ENCODE measurements around the gene TMEM179B. TPM values are rescaled to one million over a fixed set of nuclear protein-coding genes. Genes with fewer than 3 reads are reported as not detected.

The TMEM179B gene
- total and polyA plus RNA-seq, 9 of the 15 experiments (the other 6 are each of a cell fraction or from before 2014, with no cell fraction given): 27.7 to 105 (median 37.0) TPM

DNA sequence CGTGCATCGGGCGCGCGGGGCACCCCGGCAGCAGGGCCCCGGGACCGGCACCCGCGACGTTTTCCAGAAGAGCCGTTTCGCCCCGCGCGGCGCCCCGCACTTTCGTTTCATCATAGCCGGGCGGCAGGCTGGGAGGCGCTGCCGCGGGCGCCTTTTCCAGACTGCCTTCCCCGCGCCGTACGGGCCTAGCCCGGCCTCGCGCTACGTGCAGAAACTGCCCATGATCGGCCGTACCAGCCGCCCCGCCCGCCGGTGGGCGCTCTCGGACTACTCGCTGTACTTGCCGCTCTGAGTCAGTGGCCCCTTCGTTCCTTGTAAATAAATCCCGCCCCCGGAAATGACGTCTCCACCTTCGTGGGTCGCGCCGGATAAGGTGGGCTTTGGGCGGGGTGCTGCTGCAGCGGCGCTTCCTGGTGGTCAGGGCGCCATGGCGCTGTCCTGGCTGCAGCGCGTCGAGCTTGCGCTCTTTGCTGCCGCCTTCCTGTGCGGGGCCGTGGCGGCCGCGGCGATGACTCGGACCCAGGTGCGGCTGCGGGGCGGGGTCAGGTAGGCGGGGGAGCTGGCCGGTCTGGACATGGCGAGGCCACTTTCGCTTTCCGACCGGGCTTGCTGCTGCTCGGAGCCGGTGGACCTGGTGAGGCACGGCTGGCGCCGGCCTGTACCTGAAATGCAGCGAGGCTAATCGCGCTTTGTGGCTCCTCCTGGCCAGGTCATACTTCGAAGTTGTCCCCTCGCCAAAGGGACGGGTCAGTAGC is at the start of gene TMEM179B (continued):
- TF ChIP-seq, protein P1, sequence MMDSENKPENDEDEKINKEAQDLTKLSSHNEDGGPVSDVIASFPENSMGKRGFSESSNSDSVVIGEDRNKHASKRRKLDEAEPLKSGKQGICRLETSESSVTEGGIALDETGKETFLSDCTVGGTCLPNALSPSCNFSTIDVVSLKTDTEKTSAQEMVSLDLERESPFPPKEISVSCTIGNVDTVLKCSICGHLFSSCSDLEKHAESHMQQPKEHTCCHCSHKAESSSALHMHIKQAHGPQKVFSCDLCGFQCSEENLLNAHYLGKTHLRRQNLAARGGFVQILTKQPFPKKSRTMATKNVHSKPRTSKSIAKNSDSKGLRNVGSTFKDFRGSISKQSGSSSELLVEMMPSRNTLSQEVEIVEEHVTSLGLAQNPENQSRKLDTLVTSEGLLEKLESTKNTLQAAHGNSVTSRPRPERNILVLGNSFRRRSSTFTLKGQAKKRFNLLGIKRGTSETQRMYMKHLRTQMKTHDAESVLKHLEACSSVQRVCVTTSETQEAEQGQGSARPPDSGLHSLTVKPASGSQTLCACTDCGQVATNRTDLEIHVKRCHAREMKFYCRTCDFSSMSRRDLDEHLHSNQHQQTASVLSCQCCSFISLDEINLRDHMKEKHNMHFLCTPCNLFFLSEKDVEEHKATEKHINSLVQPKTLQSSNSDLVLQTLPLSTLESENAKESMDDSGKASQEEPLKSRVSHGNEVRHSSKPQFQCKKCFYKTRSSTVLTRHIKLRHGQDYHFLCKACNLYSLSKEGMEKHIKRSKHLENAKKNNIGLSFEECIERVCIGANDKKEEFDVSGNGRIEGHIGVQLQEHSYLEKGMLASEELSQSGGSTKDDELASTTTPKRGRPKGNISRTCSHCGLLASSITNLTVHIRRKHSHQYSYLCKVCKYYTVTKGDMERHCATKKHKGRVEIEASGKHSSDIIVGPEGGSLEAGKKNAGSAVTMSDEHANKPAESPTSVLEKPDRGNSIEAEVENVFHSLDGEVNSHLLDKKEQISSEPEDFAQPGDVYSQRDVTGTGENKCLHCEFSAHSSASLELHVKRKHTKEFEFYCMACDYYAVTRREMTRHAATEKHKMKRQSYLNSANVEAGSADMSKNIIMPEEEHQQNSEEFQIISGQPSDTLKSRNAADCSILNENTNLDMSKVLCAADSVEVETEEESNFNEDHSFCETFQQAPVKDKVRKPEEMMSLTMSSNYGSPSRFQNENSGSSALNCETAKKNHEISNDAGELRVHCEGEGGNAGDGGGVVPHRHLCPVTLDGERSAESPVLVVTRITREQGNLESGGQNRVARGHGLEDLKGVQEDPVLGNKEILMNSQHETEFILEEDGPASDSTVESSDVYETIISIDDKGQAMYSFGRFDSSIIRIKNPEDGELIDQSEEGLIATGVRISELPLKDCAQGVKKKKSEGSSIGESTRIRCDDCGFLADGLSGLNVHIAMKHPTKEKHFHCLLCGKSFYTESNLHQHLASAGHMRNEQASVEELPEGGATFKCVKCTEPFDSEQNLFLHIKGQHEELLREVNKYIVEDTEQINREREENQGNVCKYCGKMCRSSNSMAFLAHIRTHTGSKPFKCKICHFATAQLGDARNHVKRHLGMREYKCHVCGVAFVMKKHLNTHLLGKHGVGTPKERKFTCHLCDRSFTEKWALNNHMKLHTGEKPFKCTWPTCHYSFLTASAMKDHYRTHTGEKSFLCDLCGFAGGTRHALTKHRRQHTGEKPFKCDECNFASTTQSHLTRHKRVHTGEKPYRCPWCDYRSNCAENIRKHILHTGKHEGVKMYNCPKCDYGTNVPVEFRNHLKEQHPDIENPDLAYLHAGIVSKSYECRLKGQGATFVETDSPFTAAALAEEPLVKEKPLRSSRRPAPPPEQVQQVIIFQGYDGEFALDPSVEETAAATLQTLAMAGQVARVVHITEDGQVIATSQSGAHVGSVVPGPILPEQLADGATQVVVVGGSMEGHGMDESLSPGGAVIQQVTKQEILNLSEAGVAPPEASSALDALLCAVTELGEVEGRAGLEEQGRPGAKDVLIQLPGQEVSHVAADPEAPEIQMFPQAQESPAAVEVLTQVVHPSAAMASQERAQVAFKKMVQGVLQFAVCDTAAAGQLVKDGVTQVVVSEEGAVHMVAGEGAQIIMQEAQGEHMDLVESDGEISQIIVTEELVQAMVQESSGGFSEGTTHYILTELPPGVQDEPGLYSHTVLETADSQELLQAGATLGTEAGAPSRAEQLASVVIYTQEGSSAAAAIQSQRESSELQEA (IDR thresholded peaks at IDR 0.05; ENCODE audit: low read depth): no peak
- TF ChIP-seq HEY1 (CRISPR knock-in tag; IDR thresholded peaks at IDR 0.05; ENCODE audit: borderline replicate concordance): no peak; the same call in 1 of the 2 replicates
- no peak for TF ChIP-seq ZKSCAN8 (CRISPR knock-in tag; IDR thresholded peaks at IDR 0.05)
- TF ChIP-seq ELF4 (CRISPR knock-in tag; IDR thresholded peaks at IDR 0.05): no peak
- TF ChIP-seq ZNF507 (tag; conservative IDR thresholded peaks at IDR 0.05): no peak
- peak; percentile 63 for TF ChIP-seq TAF7 (tag; IDR thresholded peaks at IDR 0.05)
- TF ChIP-seq SMARCB1 (IDR thresholded peaks at IDR 0.05; ENCODE audit: insufficient read length, low read depth): no peak
- no peak for TF ChIP-seq ZNF175 (CRISPR knock-in tag; IDR thresholded peaks at IDR 0.05; ENCODE audit: low read depth)
- no peak for TF ChIP-seq NCOA2 (IDR thresholded peaks at IDR 0.05; ENCODE audit: partially characterized antibody in 2 of 2)
- TF ChIP-seq, protein P2, sequence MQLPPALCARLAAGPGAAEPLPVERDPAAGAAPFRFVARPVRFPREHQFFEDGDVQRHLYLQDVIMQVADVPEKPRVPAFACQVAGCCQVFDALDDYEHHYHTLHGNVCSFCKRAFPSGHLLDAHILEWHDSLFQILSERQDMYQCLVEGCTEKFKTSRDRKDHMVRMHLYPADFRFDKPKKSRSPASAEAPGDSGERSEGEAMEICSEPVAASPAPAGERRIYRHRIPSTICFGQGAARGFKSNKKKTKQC (CRISPR knock-in tag; IDR thresholded peaks at IDR 0.05): no peak; the same call in none of the 2 replicates
- TF ChIP-seq, protein P3, sequence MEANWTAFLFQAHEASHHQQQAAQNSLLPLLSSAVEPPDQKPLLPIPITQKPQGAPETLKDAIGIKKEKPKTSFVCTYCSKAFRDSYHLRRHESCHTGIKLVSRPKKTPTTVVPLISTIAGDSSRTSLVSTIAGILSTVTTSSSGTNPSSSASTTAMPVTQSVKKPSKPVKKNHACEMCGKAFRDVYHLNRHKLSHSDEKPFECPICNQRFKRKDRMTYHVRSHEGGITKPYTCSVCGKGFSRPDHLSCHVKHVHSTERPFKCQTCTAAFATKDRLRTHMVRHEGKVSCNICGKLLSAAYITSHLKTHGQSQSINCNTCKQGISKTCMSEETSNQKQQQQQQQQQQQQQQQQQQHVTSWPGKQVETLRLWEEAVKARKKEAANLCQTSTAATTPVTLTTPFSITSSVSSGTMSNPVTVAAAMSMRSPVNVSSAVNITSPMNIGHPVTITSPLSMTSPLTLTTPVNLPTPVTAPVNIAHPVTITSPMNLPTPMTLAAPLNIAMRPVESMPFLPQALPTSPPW (CRISPR knock-in tag; IDR thresholded peaks at IDR 0.05): peak; percentile 80
- TF ChIP-seq ZNF551 (CRISPR knock-in tag; IDR thresholded peaks at IDR 0.05): no peak
- TF ChIP-seq, protein P4, sequence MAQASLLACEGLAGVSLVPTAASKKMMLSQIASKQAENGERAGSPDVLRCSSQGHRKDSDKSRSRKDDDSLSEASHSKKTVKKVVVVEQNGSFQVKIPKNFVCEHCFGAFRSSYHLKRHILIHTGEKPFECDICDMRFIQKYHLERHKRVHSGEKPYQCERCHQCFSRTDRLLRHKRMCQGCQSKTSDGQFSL (CRISPR knock-in tag; IDR thresholded peaks at IDR 0.05): no peak
- TF ChIP-seq, protein P4 (tag; IDR thresholded peaks at IDR 0.05): no peak
- peak; percentile 52; the same call in 1 of the 2 replicates for TF ChIP-seq TCF7 (IDR thresholded peaks at IDR 0.05; ENCODE audit: borderline replicate concordance)
- no peak for TF ChIP-seq CBX2 (IDR thresholded peaks at IDR 0.05; ENCODE audit: insufficient read depth, low read length, poor library complexity, severe bottlenecking)
